Coronary artery (tissue), 2 donors: ENCODE measurements around the gene SAMHD1.
A peak's percentile ranks its signal among the peaks of the same experiment; 100 is the strongest.
"Not testable (repeated sequence)": the region's sequence is repeated elsewhere in the genome, so short reads cannot be mapped to it uniquely, and the experiment has no call there.

ENCODE experiments used
- DNase-seq: peaks from one replicate; pipeline ENCODE4 v3.0.0-alpha.2; 2017; ENCODE audit warnings: low spot score
- H3K27ac ChIP-seq, 2 donors: fragments of 200-600 bp; sonication (generic); one replicate each; pipeline ENCODE4 v1.5.1; 2016 to 2019
- H3K4me3 ChIP-seq: fragments of 200-600 bp; sonication (generic); 2 replicates; pipeline ENCODE4 v1.5.1; 2016; ENCODE audit warnings: mild to moderate bottlenecking, moderate library complexity
- CTCF ChIP-seq: fragments of 200-600 bp; sonication (generic); IDR thresholded peaks from one replicate; pipeline ENCODE4 v1.5.1; 2019; ENCODE audit warnings: antibody characterized with exemption

Gene SAMHD1

GRCh38 chr20:36951979-36952738 lies 651 bp upstream of the SAMHD1 start:
- Histone ChIP-seq H3K4me3 (peak overlapping the region; percentile 90), H3K27ac (peak overlapping the region; percentile 69 to 95)
- no peak for DNase-seq
- no peak for TF ChIP-seq CTCF

GRCh38 chr20:36950414-36951197 lies 902 bp downstream of the SAMHD1 start:
- TF ChIP-seq CTCF: no peak
- Histone ChIP-seq H3K27ac (peak overlapping the region; percentile 75 to 95), H3K4me3 (peak overlapping the region; percentile 90)
- DNase-seq: peak; percentile 77

GRCh38 chr20:36941401-36941835 lies 10.1 kb downstream of the SAMHD1 start:
- H3K4me3 ChIP-seq: peak overlapping the region; percentile 6
- H3K27ac ChIP-seq: peak overlapping the region; percentile 62 to 82
- DNase-seq: peak; percentile 38
- no peak for TF ChIP-seq CTCF

GRCh38 chr20:36937402-36937770 lies 14.1 kb downstream of the SAMHD1 start:
- no peak for TF ChIP-seq CTCF
- peak overlapping the region; percentile 2 for H3K4me3 ChIP-seq
- DNase-seq: no peak
- peak overlapping the region; percentile 60 to 71 for H3K27ac ChIP-seq

GRCh38 chr20:36936761-36937401 lies 14.6 kb downstream of the SAMHD1 start:
- H3K4me3 ChIP-seq: peak overlapping the region; percentile 12
- peak overlapping the region; percentile 65 to 79 for H3K27ac ChIP-seq
- DNase-seq: peak; percentile 59

- peak; percentile 33 for DNase-seq
- peak overlapping the region; percentile 12 for H3K4me3 ChIP-seq
- no peak for TF ChIP-seq CTCF
- peak overlapping the region; percentile 65 to 79 for H3K27ac ChIP-seq
These were observed 15.2 kb downstream of the SAMHD1 start for GRCh38 chr20:36936341-36936740.

- DNase-seq, H3K4me3 ChIP-seq: not testable (repeated sequence)
- H3K27ac ChIP-seq: peak overlapping the region in 1 of 2 donors; percentile 9
These were observed 17.9 kb downstream of the SAMHD1 start for GRCh38 chr20:36933571-36933970.
